MG63 (cell line): Measurements from ENCODE around the gene ASPSCR1. TPM values are rescaled to one million over a fixed set of nuclear protein-coding genes. Genes with fewer than 3 reads are reported as not detected.

Source experiments
- DNase-seq: peaks from one replicate; pipeline ENCODE4 v3.0.0-alpha.2; 2020
- H3K27me3 ChIP-seq: fragments of 250-450 bp; sonication (Bioruptor Pico); 2 replicates; pipeline ENCODE4 v1.5.1; 2020; ENCODE audit warnings: mild to moderate bottlenecking, moderate library complexity
- H3K36me3 ChIP-seq: fragments of 250-450 bp; sonication (Bioruptor Pico); 2 replicates; pipeline ENCODE4 v1.5.1; 2020; ENCODE audit warnings: mild to moderate bottlenecking, moderate library complexity
- H3K4me3 ChIP-seq: fragments of 250-450 bp; sonication (Bioruptor Pico); 2 replicates; pipeline ENCODE4 v1.5.1; 2020; ENCODE audit warnings: mild to moderate bottlenecking, moderate library complexity
- H3K9me3 ChIP-seq: fragments of 250-450 bp; sonication (Bioruptor Pico); 2 replicates; pipeline ENCODE4 v1.5.1; 2020; ENCODE audit warnings: mild to moderate bottlenecking, moderate library complexity
- total RNA-seq: library from RNA; depleted of rRNA; stranded (reverse); fragments of >200 nt; shearing (Covaris generic); gene quantifications from 2 replicates; pipeline ENCODE4 v1.2.3, GENCODE V29; 2014; ENCODE audit warnings: low replicate concordance

ASPSCR1 gene
- total RNA-seq, 1 experiment from 2014 or later = 78.0 TPM

DNA sequence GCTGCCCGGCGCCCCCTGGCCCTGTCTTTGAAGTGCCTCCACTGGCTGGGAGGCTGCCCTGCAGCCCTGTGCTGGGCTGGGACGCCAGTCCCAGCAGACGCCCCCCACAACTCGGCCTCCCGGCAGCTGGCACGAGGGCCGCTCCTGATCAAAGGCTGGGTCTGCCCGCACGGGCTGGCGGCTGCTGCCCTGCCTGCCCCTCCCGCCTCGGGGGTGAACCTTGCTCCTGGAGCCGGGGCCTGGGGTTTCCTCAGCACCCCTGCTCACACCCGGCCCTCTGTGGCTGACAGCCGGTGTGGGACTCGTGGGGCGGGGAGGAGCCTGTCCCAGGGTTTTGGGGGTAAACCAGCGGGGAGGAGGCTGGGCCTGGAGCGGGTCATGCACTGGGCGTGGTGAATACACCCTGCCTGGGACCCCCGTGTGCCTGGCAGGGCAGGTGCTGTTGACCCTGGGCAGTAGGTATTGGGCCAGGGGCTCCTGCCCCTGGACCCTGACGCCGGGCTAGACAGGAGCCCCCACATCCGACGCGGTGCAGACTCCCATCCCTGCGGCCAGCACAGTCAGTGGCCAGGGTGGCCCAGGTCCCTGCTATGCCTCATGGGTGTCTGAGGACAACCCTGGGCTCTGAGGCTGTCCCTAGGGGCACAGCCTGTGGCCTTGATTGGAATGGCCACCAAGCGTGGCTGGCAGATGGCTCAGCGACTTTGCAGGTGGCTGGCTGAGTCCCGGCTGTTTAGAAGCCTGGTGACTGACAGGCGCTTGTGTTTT, 23.6 kb downstream of the ASPSCR1 start:
- no peak overlapping the region for H3K4me3 ChIP-seq
- no peaks in the 10 kb centered on the region for H3K9me3 ChIP-seq
- peaks cover 7% of the 10 kb centered on the region for H3K36me3 ChIP-seq
- DNase-seq = no peak
- H3K27me3 ChIP-seq = no peaks in the 10 kb centered on the region

- no peak for DNase-seq
- no peaks in the 10 kb centered on the region for H3K27me3 ChIP-seq
- H3K36me3 ChIP-seq = peaks cover 7% of the 10 kb centered on the region
- H3K4me3 ChIP-seq = no peak overlapping the region
- no peaks in the 10 kb centered on the region for H3K9me3 ChIP-seq
These were observed 24.2 kb downstream of the ASPSCR1 start for GRCh38 chr17:82001571-82002056.

DNA sequence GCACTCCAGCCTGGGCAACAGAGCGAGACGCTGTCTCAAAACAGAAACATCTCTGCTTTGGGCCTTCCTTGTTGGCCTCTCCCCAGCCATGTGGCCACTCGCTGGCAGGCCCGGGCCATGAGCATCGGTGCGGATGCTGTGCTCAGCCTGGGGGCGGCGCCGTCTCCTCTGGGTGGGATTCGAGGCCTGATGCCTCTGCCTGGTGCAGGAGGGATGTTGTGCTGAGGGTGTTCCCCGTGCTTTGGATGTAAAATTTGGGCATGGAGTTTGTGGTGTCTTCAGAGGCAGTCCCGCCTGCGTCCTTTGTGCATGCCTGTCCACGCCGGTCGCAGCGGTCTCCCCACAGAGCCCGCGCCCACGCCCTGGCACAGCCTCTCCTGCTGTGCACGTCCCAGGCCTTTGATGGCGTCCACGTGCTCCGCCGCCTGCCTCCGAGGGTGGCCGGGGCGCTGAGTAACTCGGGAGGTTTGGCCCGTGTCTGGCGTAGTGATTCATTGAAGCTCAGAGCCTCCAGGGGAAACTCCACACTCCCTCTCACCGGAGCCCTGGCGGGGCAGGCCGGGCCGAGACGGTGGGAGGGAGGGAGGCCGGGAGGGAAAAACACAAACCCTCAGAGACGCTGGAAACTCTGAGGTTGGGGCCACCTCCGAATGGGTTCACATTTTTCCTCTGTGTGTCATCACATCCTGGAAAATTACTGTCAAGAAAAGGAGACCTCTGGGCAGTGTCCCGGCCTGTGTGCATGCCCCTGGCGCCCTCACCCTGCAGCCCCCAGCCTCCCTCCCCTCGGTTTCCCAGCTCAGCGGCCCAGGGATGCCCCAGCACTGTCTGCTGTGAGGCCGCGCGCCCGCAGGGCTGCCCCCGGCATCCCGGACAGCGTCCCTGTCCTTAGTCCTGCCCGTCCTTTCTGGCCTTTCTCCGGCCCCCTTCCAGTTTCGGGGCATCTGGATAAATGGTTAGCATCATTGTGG, 26.3 kb downstream of the ASPSCR1 start:
- H3K27me3 ChIP-seq = no peaks in the 10 kb centered on the region
- no peaks in the 10 kb centered on the region for H3K9me3 ChIP-seq
- no peak overlapping the region for H3K4me3 ChIP-seq
- peaks cover 11% of the 10 kb centered on the region for H3K36me3 ChIP-seq
- DNase-seq = peak; percentile 99

DNA sequence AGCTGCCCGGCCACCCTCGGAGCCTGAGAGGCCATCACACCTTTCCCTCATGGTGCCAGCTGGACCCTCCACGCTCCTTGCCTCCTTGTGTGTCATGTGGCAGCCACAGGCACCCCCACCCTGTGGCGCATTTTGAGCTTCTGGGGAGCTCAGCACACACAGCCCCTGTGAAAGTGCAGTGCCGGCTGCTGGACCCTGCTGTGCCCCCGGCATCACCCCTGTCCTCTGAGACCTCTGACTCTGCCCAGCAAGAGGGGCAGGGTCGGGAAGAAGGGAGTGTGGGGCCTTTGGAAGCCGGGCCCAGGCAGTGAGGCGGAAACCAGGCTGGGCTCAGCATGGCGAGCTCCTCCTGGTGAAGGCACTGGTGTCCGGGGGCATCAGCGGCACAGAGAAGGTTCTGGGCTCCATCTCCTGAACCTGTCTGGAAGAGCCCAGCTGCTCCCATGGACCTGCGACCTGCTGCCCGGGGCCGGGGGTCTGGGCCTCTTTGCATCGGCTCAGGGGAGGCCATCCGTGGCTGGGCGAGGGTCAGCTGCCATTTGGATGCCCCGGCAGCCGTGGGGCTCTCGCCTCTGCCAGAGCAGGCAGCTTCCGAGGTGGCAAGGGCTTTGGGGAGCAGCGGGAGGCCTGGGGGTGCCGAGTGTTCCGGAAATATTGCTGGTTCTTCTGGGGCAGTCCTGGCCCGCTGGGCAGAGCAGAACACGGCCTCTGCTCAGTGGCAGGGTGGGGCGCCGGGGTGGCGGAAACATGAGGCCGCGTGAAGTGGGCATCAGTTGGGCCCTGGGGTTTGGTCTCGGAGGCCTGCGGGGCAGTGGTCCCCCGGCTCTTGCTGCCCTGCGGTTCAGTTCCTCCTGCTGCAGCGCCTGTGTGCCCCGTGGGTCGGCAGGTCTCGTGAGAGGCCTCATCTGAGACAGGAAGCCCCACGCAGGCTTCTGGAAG, 27.4 kb downstream of the ASPSCR1 start:
- no peaks in the 10 kb centered on the region for H3K9me3 ChIP-seq
- H3K36me3 ChIP-seq = peaks cover 11% of the 10 kb centered on the region
- DNase-seq = no peak
- H3K4me3 ChIP-seq = no peak overlapping the region
- no peaks in the 10 kb centered on the region for H3K27me3 ChIP-seq

DNA sequence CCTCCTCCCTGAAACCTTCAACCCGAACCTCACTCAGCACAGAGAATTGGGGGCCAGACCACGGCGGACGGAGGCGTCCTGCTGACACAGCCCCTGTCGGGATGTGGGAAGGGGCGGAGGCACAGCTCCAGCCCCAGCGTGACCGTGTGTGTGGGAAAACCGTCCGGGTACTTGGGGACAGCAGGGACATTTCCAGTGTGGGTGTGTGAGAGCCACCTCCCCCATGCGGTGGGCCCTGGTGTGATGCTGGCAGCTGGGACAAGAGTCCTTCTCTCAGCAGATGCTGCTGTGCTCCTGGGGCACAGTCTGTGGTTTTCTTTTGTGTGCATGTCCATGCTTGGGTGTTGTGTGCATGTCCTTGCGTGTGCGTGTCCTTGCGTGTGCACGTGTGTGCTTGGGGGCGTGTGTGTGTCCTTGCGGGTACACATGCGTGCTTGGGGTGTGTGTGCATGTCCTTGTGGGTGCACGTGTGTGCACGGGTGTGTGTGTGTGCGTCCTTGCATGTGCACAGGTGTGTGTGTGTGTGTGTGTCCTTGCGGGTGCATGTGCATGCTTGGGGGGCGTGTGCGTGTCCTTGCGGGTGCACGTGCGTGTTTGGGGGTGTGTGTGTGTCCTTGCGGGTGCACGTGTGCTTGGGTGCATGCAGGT, 28.4 kb downstream of the ASPSCR1 start:
- Histone ChIP-seq H3K9me3 (no peaks in the 10 kb centered on the region), H3K4me3 (no peak overlapping the region), H3K36me3 (peaks cover 11% of the 10 kb centered on the region), H3K27me3 (no peaks in the 10 kb centered on the region)
- DNase-seq = no peak

DNA sequence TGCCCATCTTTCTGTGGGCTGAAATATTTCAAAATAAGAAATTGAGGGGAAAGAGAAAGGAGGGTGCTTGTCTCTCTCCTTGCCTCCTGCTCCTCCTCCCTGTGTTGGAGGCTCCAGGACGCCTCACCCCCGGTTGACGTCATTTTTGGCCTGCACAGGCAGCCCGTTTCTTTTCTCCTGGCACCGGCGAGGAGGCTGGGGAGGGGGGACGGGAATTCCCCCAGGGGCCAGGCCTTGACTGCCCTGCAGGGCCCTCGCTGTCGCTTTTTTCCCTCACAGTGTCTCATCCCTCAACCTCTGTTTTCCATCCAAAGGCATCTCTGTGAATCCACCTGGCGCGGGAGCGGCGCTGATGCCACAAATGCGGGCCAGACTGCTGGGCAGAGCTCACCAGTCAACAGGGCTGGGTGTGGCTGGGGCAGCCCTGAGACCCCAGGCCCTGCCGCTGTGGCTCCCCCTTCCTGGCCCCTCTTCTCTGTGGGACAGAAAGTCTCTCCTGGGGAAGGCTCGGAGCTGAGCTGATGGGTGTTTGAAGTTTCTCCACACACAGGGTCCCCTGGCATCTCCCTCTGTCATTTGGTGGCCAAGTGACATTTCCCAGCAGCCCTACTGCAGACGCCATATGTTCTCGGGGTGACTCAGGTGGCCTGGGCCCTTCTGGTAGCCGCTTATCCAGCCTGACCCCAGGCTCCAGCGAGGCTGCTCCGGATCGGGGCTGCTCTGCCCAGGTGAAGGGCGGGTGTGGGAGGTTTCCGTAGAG, 29.2 kb downstream of the ASPSCR1 start:
- Histone ChIP-seq H3K36me3 (peaks cover 11% of the 10 kb centered on the region), H3K9me3 (no peaks in the 10 kb centered on the region), H3K4me3 (no peak overlapping the region), H3K27me3 (no peaks in the 10 kb centered on the region)
- DNase-seq = peak; percentile 85

- peaks cover 11% of the 10 kb centered on the region for H3K36me3 ChIP-seq
- no peak for DNase-seq
- H3K27me3 ChIP-seq = no peaks in the 10 kb centered on the region
- H3K4me3 ChIP-seq = no peak overlapping the region
- H3K9me3 ChIP-seq = no peaks in the 10 kb centered on the region
These were observed 29.7 kb downstream of the ASPSCR1 start for GRCh38 chr17:82007228-82007494.

DNA sequence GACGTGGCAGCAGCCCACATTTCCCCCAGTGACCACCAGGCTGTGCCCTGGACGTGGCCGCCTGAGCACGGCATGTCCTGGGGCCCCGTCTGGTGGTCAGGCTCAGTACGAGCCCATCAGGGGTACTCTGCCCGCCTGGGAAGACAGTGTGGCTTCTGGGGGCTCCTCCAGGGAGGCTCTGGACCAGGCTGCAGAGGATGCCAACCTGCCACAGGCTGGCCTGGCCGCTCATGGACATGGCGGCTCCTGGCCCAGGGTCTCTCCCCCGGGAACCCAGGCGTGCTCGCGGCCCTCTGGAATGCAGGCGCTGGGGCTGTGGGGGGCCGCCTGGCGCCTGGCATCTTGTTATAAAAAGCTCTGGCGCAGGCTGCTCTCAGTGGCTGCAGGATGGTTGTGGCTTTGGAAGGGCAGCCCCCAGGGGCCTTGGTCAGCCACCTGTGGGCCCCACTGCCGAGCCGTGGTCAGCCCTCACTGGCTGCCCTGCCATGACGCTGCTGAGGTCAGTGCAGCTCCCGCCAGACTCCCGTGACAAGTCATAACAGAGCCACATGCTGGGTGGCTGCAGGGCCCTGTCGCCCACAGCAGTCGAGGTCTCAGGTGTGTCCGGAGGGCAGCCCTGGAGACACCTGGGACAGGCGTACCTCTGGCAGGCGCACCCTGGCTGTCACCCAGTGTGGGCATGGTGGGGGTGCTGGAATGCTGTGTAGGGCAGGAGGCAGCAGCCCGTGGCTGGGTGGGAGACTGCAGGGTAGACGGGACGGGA, 30.2 kb downstream of the ASPSCR1 start:
- no peaks in the 10 kb centered on the region for H3K9me3 ChIP-seq
- H3K4me3 ChIP-seq = no peak overlapping the region
- no peak for DNase-seq
- peaks cover 11% of the 10 kb centered on the region for H3K36me3 ChIP-seq
- H3K27me3 ChIP-seq = no peaks in the 10 kb centered on the region

DNA sequence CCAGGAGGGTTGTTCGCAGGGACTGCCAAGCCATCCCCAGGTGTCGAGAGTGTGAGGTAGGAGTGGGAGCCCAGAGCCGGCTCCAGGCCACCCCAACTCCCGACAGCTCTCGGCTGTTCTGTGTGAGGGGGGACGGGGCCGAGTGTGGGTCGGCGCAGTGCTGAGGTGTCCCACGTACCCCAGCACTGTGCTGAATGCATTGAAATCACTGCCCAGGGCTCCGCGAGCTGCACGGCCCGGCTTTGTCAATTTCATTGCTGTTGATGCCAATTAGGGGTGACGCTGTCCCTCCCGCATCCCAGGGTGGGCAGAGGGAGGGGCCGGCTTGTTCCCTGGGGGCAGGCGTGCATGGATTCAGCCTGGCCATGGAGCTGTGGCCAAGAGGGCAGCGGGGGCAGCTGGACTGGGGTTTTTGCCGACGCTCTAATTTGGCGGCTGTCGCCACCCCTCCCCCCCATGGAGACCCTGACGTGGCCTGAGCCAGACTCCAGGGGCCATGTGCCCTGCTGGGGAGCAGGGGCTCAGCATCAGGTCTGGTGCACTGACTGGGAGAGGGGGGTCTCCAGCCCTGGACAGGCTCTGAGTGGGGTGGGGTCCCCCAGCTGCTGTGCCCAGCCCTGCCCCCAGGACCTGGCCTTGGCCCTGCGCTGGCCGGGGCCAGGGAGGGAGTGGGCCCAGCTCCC, 31.0 kb downstream of the ASPSCR1 start:
- Histone ChIP-seq H3K27me3 (no peaks in the 10 kb centered on the region), H3K9me3 (no peaks in the 10 kb centered on the region), H3K36me3 (peaks cover 8% of the 10 kb centered on the region), H3K4me3 (no peak overlapping the region)
- no peak for DNase-seq

DNA sequence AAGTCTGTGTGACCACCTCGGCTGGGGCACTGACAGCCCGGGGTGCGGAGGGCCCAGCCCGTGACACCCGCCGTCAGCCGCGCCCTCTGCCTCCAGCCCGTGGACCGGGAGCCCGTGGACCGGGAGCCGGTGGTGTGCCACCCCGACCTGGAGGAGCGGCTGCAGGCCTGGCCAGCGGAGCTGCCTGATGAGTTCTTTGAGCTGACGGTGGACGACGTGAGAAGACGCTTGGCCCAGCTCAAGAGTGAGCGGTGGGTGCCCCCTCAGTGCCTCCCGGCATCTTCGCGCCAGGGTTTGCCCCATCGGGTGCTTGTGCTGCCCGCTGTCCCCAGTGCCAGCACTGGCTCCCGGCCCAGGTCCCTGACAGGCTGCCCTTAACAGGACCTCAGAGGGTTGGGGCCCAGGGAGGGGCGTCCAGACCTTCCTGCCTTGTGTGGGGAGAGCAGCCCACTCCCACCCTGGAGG, 31.5 kb downstream of the ASPSCR1 start:
- no peak for DNase-seq
- Histone ChIP-seq H3K27me3 (no peaks in the 10 kb centered on the region), H3K36me3 (peaks cover 8% of the 10 kb centered on the region), H3K4me3 (no peak overlapping the region), H3K9me3 (no peaks in the 10 kb centered on the region)

GRCh38 chr17:82009413-82009812, 32.0 kb downstream of the ASPSCR1 start:
- no peak for DNase-seq
- peaks cover 6% of the 10 kb centered on the region for H3K36me3 ChIP-seq
- H3K27me3 ChIP-seq = no peaks in the 10 kb centered on the region
- no peaks in the 10 kb centered on the region for H3K9me3 ChIP-seq
- no peak overlapping the region for H3K4me3 ChIP-seq

DNA sequence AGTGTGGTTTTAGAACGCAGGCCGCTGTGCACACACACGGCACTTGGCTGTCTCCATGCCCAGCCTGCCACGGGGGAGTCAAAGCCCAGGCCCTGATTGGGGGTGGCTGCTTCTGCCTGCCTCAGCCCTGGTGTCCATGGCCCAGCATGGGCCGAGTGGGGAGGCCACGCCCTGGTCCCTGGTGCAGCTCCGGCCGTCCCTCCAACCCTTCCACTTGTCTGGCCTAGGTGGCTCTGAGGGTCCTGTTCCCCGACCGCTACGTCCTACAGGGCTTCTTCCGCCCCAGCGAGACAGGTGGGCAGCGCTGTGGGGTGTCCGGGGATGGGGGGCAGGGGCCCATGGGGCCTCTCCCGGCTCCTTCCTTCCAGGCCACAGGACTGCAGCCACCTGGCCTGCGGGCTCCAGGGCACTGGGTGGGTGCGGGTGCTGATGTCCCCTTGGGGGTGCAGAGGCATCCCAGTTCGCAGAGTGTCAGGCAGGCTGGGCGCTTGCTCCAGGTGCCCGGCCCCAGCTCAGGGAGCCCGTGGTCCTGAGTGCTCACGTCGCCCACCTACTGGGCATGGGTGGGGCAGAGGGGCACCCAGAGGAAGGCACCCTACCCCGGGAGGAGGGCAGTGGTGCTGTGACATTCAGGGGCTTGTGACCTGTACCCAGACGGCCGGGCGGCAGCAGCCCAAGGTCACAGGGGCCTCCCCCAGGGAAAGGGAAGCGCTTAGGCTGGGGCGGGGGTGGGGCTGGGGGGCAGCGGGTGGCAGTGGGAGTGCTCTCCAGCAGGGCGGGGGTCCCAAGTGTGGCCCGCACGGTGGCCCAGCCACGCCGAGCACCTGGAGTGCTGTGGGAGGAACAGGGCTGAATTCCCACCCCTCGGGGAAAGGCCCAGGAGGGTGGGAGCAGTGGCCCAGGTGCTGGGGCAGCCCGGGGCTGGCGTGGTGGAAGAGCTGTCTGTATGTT, 33.4 kb downstream of the ASPSCR1 start:
- Histone ChIP-seq H3K36me3 (peaks cover 6% of the 10 kb centered on the region), H3K27me3 (no peaks in the 10 kb centered on the region), H3K4me3 (no peak overlapping the region), H3K9me3 (no peaks in the 10 kb centered on the region)
- no peak for DNase-seq

GRCh38 chr17:82011617-82012187, 34.3 kb downstream of the ASPSCR1 start:
- peaks cover 6% of the 10 kb centered on the region for H3K36me3 ChIP-seq
- no peak for DNase-seq
- H3K9me3 ChIP-seq = no peaks in the 10 kb centered on the region
- H3K4me3 ChIP-seq = no peak overlapping the region
- no peaks in the 10 kb centered on the region for H3K27me3 ChIP-seq
